ENCODE results near the gene RDX. TPM values are rescaled to one million over a fixed set of nuclear protein-coding genes. Genes with fewer than 3 reads are reported as not detected.

Gene RDX
- polyA plus RNA-seq, 2 of the 4 experiments (the other 2 are of a cell fraction): 158 to 183 TPM

DNA sequence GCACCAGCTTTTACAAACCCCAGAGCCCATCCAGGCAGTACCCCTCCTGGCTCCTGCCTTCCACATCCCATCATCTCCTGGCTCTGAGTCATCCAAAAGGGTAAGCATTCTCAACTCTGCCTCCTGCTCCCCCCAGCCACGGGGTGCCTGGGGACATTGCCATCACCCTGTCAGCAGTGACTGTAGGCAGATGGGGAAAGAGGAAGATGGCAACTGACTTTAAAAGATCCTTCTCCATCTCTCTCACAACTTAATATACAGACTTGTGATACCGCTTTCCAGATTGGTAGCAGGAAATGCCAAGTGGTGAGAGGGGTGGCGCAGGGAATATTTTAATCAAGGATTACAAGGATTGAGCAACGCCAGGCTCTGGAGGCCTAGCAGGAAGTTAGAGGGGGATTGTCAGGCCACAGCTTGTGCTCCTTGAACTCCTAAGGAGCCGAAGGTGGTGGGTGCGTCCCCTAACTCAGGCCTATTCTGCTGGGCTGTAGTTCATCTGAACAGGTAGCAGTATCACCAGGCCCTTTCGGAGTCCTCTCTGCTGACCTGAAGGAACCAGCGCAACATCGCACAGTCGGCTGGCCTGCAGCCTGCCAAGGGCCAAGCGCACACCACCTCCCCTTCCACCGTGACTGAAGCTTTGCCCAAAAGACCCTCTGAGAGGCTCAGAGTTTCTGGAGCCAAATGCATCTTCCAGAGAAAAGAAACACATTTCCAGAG is 119.9 kb downstream of the RDX start (continued):
- TF ChIP-seq MYC (IDR thresholded peaks at IDR 0.05; ENCODE audit: borderline replicate concordance, low read length): no peak

DNA sequence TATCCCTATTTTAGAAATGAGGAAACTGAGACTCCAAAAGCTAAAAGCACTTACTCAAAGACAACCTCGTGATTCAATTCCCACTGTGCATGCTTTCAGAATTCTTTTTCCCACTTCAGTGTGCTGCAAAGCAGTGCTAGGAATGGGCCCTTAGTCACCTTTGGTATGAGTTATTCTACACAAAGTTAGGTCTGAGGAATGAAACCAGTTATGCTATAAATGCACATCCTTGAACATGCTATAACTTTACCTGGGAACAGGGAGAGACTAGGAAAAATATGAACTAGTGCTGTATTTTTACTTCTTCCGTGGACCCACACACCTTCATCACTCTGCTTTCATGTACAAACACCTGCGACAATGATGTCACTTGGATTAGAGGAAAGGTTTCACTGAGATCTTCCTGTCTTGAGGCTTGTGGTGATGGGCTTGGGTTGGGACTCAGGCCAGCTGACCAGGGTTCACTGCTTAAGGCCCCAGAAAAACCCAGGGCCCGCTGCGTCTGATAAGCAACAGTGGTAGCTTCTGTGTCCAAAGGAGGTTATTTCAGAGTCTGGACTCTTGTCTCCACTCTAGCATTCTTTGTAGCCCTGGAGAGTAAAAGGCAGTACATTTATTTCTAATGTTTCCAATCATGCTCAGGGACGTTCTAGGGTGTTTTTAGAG is 121.6 kb downstream of the RDX start:
- H3K9me3 ChIP-seq: no peaks in the 10 kb centered on the region
- TF ChIP-seq BHLHE40 (IDR thresholded peaks at IDR 0.05; ENCODE audit: low read depth, low read length): no peak
- no peak for TF ChIP-seq TFCP2L1 (CRISPR knock-in tag; IDR thresholded peaks at IDR 0.05)
- TF ChIP-seq, protein P1, sequence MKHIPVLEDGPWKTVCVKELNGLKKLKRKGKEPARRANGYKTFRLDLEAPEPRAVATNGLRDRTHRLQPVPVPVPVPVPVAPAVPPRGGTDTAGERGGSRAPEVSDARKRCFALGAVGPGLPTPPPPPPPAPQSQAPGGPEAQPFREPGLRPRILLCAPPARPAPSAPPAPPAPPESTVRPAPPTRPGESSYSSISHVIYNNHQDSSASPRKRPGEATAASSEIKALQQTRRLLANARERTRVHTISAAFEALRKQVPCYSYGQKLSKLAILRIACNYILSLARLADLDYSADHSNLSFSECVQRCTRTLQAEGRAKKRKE (CRISPR knock-in tag; IDR thresholded peaks at IDR 0.05; ENCODE audit: low read depth): no peak
- no peak for TF ChIP-seq HEYL (CRISPR knock-in tag; IDR thresholded peaks at IDR 0.05)
- TF ChIP-seq HOXA7 (CRISPR knock-in tag; IDR thresholded peaks at IDR 0.05): no peak
- ATAC-seq: peak; percentile 16 to 24; a peak in 4 of 6 replicates
- POLR2A ChIA-PET: no interaction called here
- H3K27ac ChIP-seq: peak overlapping the region; percentile 69 to 70
- no peak for DNase-seq (ENCODE audit: low read depth in 1 of 2, low spot score in 1 of 2)
- peaks cover 36% of the 10 kb centered on the region for H3K4me1 ChIP-seq
- no peak for FAIRE-seq
- peak overlapping the region; percentile 64 for H3K4me2 ChIP-seq
- CTCF ChIA-PET: interaction anchor here (0.9 to 4.7 kb wide), 5 partner anchors 9 to 25 kb away, joined by 5 to 27 read pairs (median 6); no protein-coding TSS in a partner anchor
- H3K4me3 ChIP-seq: no peak overlapping the region
- 94% methylated on average over 6 of the region's 6 CpGs for WGBS (ENCODE audit: missing lambda C conversion rate)

DNA sequence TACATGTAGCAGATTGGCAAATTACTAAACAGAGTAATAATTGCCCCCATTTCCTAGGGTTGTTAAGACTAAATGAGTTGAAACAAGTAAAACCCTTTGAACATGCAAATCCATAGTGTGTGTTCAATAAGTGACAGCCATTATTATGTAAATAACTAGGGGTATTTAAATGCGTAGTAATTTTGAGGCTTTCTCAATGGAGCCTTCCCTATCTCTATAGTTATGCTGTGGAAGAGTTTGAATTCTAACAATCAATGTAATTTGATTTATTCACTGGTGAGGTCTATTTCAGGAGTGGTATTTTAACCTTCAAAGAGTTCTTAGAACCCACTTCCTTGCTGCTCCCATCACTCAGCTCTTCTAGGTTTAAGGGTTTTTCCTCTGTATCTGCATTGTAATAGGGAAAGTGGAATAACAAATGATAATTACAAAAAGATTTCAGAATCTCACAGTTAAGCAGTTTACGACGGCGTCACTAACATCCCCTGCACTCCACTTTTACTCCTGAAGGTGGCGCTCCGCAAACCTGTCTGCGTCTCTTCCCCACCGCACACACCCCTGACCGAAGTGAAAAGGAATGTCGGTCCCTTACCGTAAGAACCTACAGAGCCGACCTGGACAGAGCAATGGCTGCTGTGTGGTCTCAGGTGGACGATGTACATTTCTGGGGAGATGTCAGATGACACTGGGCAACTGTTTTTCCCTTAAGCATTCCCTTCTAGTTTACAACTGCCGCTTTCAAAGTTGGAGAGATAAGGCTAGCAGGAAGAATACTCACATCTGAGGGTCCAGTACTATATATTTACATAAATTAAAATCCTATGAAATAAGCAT is 122.4 kb downstream of the RDX start:
- POLR2A ChIA-PET: no interaction called here
- DNase-seq (ENCODE audit: low read depth in 1 of 2, low spot score in 1 of 2) (peak; percentile 51 to 75), FAIRE-seq (no peak), ATAC-seq (peak; percentile 72 to 84)
- Histone ChIP-seq H3K27ac (peak overlapping the region; percentile 69 to 70), H3K9me3 (no peaks in the 10 kb centered on the region), H3K4me2 (peak overlapping the region; percentile 64), H3K4me1 (peaks cover 36% of the 10 kb centered on the region), H3K4me3 (no peak overlapping the region)
- WGBS (ENCODE audit: missing lambda C conversion rate): 11% methylated on average over 14 of the region's 14 CpGs
- CTCF ChIA-PET: interaction anchor here (0.5 to 4.7 kb wide), 13 partner anchors 9 to 716 kb away, joined by 3 to 27 read pairs (median 3); no protein-coding TSS in a partner anchor
- peak; percentile 51 to 64 for TF ChIP-seq RAD21 (conservative IDR thresholded peaks at IDR 0.05 in 1 of 2, IDR thresholded peaks at IDR 0.05 in 1 of 2)
- TF ChIP-seq JUN (IDR thresholded peaks at IDR 0.05): 0 out of 5 replicates have a peak, but pooled peaks of 1 of the 2 experiments have one; percentile 22
- TF ChIP-seq, protein P2, sequence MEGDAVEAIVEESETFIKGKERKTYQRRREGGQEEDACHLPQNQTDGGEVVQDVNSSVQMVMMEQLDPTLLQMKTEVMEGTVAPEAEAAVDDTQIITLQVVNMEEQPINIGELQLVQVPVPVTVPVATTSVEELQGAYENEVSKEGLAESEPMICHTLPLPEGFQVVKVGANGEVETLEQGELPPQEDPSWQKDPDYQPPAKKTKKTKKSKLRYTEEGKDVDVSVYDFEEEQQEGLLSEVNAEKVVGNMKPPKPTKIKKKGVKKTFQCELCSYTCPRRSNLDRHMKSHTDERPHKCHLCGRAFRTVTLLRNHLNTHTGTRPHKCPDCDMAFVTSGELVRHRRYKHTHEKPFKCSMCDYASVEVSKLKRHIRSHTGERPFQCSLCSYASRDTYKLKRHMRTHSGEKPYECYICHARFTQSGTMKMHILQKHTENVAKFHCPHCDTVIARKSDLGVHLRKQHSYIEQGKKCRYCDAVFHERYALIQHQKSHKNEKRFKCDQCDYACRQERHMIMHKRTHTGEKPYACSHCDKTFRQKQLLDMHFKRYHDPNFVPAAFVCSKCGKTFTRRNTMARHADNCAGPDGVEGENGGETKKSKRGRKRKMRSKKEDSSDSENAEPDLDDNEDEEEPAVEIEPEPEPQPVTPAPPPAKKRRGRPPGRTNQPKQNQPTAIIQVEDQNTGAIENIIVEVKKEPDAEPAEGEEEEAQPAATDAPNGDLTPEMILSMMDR (IDR thresholded peaks at IDR 0.05): peak; percentile 65
- no peak for TF ChIP-seq HEYL (CRISPR knock-in tag; IDR thresholded peaks at IDR 0.05)
- TF ChIP-seq CBX2 (IDR thresholded peaks at IDR 0.05; ENCODE audit: borderline replicate concordance, low read depth): no peak
- peak; percentile 46; the same call in 2 of the 3 replicates for TF ChIP-seq SMC3 (IDR thresholded peaks at IDR 0.05)
- TF ChIP-seq ZSCAN20 (CRISPR knock-in tag; IDR thresholded peaks at IDR 0.05): no peak
- TF ChIP-seq NFE2L2 (conservative IDR thresholded peaks at IDR 0.05; ENCODE audit: low read length): no peak
- TF ChIP-seq, protein P3, sequence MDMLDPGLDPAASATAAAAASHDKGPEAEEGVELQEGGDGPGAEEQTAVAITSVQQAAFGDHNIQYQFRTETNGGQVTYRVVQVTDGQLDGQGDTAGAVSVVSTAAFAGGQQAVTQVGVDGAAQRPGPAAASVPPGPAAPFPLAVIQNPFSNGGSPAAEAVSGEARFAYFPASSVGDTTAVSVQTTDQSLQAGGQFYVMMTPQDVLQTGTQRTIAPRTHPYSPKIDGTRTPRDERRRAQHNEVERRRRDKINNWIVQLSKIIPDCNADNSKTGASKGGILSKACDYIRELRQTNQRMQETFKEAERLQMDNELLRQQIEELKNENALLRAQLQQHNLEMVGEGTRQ (IDR thresholded peaks at IDR 0.05): no peak

All from A549 (cell line).